ENCODE results near the gene IQCE.

- TF ChIP-seq, protein P1, sequence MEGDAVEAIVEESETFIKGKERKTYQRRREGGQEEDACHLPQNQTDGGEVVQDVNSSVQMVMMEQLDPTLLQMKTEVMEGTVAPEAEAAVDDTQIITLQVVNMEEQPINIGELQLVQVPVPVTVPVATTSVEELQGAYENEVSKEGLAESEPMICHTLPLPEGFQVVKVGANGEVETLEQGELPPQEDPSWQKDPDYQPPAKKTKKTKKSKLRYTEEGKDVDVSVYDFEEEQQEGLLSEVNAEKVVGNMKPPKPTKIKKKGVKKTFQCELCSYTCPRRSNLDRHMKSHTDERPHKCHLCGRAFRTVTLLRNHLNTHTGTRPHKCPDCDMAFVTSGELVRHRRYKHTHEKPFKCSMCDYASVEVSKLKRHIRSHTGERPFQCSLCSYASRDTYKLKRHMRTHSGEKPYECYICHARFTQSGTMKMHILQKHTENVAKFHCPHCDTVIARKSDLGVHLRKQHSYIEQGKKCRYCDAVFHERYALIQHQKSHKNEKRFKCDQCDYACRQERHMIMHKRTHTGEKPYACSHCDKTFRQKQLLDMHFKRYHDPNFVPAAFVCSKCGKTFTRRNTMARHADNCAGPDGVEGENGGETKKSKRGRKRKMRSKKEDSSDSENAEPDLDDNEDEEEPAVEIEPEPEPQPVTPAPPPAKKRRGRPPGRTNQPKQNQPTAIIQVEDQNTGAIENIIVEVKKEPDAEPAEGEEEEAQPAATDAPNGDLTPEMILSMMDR (IDR thresholded peaks at IDR 0.05): peak in 2 of 5 experiments; percentile 13 to 37
- TF ChIP-seq POLR2A (IDR thresholded peaks at IDR 0.05): no peak
- no peak for TF ChIP-seq EP300 (IDR thresholded peaks at IDR 0.05)
Measured at GRCh38 chr7:2520131-2520760, 38.5 kb upstream of the IQCE start.
